HG03060 (cell line): Measurements from ENCODE around the gene CADPS.

Experiments
- ATAC-seq: cut with Tn5 transposase; IDR thresholded peaks from one replicate; pipeline ENCODE4 v1.9.1; 2021; ENCODE audit warnings: low read depth, moderate number of reproducible peaks; ENCODE audit not compliant: unreplicated experiment

CADPS gene

GRCh38 chr3:62569609-62570008, 305.6 kb downstream of the CADPS start:
- no peak for ATAC-seq

DNA sequence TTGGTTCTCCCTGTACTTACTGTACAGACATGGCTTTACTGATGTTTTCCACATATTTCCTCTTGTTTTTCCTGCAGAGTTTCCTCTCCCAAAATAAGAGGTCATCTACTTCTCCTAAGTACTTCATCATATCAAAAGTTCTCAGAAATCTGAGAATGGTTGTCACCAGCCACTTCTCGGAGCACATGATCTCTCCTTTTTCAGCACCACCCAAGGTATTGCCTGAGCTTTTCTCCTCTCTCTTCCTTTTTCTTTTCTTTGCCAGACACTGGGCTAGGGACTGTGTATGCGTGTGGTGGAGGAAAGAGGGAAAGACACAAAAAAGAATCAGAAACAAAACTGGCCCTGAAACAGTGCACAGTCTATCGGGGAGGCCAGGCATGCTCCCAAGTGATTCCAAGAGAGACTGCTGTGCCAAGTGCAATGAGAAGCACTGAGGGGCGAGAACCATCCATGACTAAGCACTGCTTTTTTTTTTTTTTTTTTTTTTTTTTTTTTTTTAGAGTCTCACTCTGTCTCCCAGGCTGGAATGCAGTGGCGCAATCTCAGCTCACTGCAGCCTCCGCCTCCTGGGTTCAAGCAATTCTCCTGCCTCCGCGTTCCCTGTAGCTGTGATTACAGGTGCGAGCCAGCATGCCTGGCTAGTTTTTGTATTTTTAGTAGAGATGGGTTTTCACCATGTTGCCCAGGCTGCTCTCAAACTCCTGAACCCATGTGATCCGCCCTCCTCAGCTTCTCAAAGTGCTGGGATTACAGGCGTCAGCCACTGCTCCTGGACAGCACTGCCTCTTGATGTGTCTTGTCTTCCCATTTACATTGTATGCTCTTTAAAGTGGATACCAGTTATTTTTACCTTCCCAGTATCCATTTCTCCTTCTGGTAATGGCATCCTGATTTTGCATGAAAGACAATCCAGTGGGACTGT, 307.9 kb downstream of the CADPS start:
- ATAC-seq, result no peak

GRCh38 chr3:62566022-62566557, 309.1 kb downstream of the CADPS start:
- no peak for ATAC-seq

- no peak for ATAC-seq
Measured at GRCh38 chr3:62562596-62562995, 312.6 kb downstream of the CADPS start.

- no peak for ATAC-seq
Measured at GRCh38 chr3:62562017-62562416, 313.2 kb downstream of the CADPS start.

DNA sequence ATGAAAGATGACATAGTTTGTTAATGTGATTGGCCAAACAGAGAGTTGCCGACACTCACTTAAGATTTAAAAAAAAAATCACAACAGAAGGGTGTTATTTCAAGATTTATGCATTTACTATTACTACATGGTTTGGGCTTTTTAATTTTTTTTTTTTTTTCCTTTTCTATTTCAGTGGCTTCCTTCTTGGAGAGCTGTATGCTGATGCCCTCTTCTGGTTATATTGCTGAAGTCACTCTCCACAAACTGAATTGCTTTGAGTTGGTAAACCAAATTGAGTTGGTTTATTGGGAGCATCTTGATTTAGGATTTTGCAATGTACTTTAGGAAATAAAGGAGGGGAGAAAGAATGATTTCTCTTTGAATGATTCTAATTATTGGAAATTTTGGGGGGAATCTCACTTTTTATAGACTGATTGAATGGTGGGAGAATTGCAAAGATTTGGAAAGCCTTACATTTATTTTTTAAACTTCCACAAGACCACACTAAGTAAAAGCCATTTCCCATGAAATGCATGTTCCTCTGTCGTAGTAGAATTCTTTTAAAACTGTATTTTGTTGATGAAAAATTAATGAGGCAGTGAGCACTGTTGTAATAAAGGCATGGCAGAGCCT, 315.3 kb downstream of the CADPS start:
- no peak for ATAC-seq

- ATAC-seq, result no peak
Measured at GRCh38 chr3:62558549-62559112, 316.6 kb downstream of the CADPS start.

DNA sequence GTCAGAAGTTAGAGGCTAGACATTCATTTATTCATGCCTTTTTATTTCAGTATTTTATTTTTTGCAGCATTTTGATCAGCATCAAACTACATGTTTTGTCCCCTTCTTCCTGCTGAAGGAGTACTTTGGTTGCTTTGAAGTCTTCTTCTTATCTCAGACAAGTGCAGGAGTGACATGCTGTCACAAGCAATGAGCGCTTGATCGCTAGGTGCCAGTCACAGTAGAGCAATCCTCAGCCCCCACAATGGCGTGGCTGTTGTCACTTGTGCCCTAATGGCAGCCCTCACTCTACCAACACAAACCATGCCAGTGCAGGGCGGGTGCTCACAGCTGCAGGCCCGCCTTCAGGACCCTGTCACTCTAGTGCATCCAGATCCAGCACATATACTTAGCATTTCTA, 317.2 kb downstream of the CADPS start:
- ATAC-seq, result no peak

- no peak for ATAC-seq
Measured at GRCh38 chr3:62557450-62557849, 317.8 kb downstream of the CADPS start.

GRCh38 chr3:62556121-62556815, 318.9 kb downstream of the CADPS start:
- no peak for ATAC-seq

- no peak for ATAC-seq
Measured at GRCh38 chr3:62554264-62554799, 320.9 kb downstream of the CADPS start.

- ATAC-seq, result no peak
Measured at GRCh38 chr3:62553811-62554210, 321.4 kb downstream of the CADPS start.

GRCh38 chr3:62551556-62551955, 323.7 kb downstream of the CADPS start:
- ATAC-seq, result no peak

DNA sequence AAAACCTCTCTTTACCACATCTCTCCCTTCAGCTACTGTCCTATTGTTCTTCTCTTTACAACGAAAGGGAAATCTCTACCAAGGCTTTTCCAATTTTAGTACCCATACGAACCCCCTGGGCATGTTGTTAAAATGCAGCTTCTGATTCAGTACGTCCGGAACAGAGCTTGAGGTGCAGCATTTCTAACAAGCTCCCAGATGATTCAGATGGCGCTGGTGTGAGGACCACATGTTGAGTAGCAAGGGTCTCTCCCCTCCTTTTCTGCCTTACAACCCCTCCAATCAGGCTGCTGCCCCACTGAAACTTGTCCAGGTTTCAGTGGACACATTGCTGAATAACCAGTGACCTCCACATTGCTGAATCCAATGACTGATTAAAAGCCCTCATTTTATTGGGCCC, 324.8 kb downstream of the CADPS start:
- ATAC-seq, result no peak

DNA sequence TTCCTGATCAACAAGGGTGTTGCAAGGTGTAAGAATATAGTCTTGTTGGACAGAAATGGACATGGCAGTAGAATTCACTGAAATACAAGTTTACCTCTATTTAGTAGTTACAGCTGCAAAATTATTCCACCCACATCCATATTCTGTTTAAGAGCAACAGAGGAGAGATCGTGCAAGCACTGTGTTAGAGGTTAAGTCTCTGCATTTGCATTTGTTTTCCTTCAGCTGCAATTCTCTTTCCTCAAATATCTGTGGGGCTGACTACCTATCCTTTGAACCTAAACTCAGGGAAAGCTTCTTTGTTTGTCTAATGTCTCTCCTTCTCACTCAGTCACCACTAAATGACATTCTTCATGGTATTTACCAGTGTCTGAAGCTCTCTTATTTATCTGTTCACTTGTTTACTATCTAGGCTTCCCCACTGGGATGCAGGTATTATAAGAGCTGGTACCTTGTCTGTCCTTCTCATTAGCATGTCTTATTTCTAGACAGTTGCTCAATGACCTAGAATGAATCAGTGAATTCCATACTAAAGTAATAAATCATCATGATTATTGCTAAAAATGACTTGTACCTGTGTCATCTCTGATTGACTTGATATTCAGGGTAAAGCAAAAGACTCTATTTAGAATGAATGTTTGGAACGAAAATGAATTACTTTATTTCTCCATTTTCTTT, 326.5 kb downstream of the CADPS start:
- ATAC-seq, result no peak

- no peak for ATAC-seq
Measured at GRCh38 chr3:62546266-62546665, 328.9 kb downstream of the CADPS start.

DNA sequence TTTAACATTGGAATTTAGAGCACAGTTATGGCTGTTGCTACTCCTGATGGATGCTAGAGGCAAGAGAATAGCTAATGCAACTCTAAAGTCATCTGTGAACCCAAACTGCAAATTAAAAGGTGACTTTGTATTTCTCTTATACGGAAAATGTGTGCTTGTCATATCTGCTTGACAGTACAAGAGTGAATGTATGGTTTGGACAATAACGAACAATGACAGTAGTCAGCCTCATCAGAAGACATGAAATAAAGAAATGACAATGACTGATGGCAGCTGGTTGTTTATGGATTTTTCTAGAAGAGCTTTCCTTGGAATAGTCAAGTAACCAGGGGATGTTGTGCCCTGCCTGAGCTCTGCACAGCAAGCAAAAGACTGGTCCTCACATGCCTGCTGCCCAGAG, 333.0 kb downstream of the CADPS start:
- ATAC-seq, result no peak

- no peak for ATAC-seq
Measured at GRCh38 chr3:62539762-62540161, 335.5 kb downstream of the CADPS start.

GRCh38 chr3:62538691-62539356, 336.4 kb downstream of the CADPS start:
- no peak for ATAC-seq
